SU-DHL-6 (cell line): ENCODE data around the gene COL4A2.

Source experiments
- H2AFZ ChIP-seq: fragments of 200-600 bp; sonication (generic); 2 replicates; pipeline ENCODE4 v1.6.1; 2014; ENCODE audit warnings: low read depth, mild to moderate bottlenecking, moderate library complexity, mixed read lengths, antibody characterized with exemption, low read length; ENCODE audit not compliant: severe bottlenecking
- H3F3A ChIP-seq: fragments of 200-600 bp; shearing (Covaris generic); 2 replicates; pipeline ENCODE4 v1.6.0; 2016; ENCODE audit warnings: antibody characterized with exemption, mild to moderate bottlenecking; ENCODE audit not compliant: insufficient read depth
- H3K27ac ChIP-seq: fragments of 200-600 bp; sonication (generic); 2 replicates; pipeline ENCODE4 v1.5.1; 2016; ENCODE audit warnings: low read depth, mild to moderate bottlenecking, low read length, moderate library complexity, mixed read lengths
- H3K27me3 ChIP-seq: fragments of 200-600 bp; sonication (generic), shearing (Covaris generic); 2 replicates; pipeline ENCODE4 v1.6.0; 2014; ENCODE audit warnings: mild to moderate bottlenecking, low read length
- H3K36me3 ChIP-seq: fragments of 200-600 bp; sonication (generic); 2 replicates; pipeline ENCODE4 v1.6.1; 2014; ENCODE audit warnings: mild to moderate bottlenecking, low read length, mixed read lengths
- H3K4me2 ChIP-seq: fragments of 300-600, 200-600 bp; shearing (Covaris generic), sonication (generic); 2 replicates; pipeline ENCODE4 v1.6.0; 2014; ENCODE audit warnings: low read length, low read depth, mild to moderate bottlenecking; ENCODE audit not compliant: poor library complexity, severe bottlenecking
- H3K4me3 ChIP-seq: fragments of 200-600 bp; sonication (generic); 2 replicates; pipeline ENCODE4 v1.5.1; 2014; ENCODE audit warnings: antibody characterized with exemption, low read length, mild to moderate bottlenecking, mixed read lengths; ENCODE audit not compliant: insufficient read depth, poor library complexity, severe bottlenecking
- H3K79me2 ChIP-seq: fragments of 200-600 bp; sonication (generic); 2 replicates; pipeline ENCODE4 v1.6.1; 2014; ENCODE audit warnings: mild to moderate bottlenecking, low read length, moderate library complexity; ENCODE audit not compliant: insufficient read depth
- H3K9ac ChIP-seq: fragments of 200-600 bp; sonication (generic); 2 replicates; pipeline ENCODE4 v1.7.0; 2014; ENCODE audit warnings: mild to moderate bottlenecking, low read length
- H3K9me2 ChIP-seq: fragments of 200-600 bp; sonication (generic); replicated peaks from 2 replicates; pipeline ENCODE4 v1.6.1; 2014; ENCODE audit warnings: low read length; ENCODE audit not compliant: insufficient read depth
- H3K9me3 ChIP-seq: fragments of 200-600 bp; sonication (generic); 2 replicates; pipeline ENCODE4 v1.6.1; 2014; ENCODE audit warnings: low read length, mixed read lengths; ENCODE audit not compliant: insufficient read depth
- H4K20me1 ChIP-seq: fragments of 200-600 bp; sonication (generic); 2 replicates; pipeline ENCODE4 v1.6.1; 2014; ENCODE audit warnings: low read depth, mild to moderate bottlenecking, antibody characterized with exemption, low read length, moderate library complexity, mixed read lengths
- EZH2phosphoT487 ChIP-seq: fragments of 200-600 bp; sonication (generic), shearing (Covaris generic); conservative IDR thresholded peaks from 2 replicates; pipeline ENCODE4 v1.6.1; 2018; ENCODE audit warnings: mild to moderate bottlenecking, antibody characterized with exemption, low read length, moderate library complexity, mixed read lengths
- TF ChIP-seq, protein P1 (sequence below): fragments of 200-600 bp; sonication (generic); IDR thresholded peaks from one replicate; pipeline ENCODE4 v1.5.1; 2017; ENCODE audit warnings: antibody characterized with exemption, mild to moderate bottlenecking, low read length, moderate library complexity; ENCODE audit not compliant: insufficient read depth, poor library complexity, severe bottlenecking

Gene COL4A2

DNA sequence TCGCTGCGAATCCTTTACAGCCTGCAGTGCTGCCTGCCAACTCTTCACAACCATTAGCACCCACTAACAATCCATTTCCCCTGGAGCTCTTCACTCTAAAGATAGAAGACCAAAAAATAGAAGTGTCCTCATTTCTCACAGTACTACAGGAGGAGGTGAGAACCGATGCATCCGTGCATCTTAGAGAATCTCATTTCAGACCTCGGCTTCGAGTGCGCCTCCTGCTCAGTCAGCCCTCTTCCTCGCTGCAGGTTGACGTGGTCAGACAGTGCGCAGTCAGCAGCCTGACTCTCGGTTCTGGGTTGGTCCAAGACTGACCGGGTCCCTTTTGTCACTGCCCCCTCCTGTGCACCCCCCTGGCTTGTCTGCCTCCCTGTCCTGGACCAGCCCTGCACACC is 169.1 kb downstream of the COL4A2 start:
- Histone ChIP-seq H3K27me3 (no peaks in the 10 kb centered on the region), H3F3A (no peaks in the 10 kb centered on the region), H3K36me3 (no peaks in the 10 kb centered on the region), H3K27ac (no peak overlapping the region), H3K9ac (no peak overlapping the region), H3K4me2 (no peak overlapping the region), H3K9me2 (no peaks in the 10 kb centered on the region), H3K4me3 (no peak overlapping the region), H4K20me1 (no peaks in the 10 kb centered on the region), H2AFZ (no peak overlapping the region), H3K9me3 (no peaks in the 10 kb centered on the region), H3K79me2 (no peaks in the 10 kb centered on the region)
- TF ChIP-seq EZH2phosphoT487: no peak
- TF ChIP-seq, protein P1, sequence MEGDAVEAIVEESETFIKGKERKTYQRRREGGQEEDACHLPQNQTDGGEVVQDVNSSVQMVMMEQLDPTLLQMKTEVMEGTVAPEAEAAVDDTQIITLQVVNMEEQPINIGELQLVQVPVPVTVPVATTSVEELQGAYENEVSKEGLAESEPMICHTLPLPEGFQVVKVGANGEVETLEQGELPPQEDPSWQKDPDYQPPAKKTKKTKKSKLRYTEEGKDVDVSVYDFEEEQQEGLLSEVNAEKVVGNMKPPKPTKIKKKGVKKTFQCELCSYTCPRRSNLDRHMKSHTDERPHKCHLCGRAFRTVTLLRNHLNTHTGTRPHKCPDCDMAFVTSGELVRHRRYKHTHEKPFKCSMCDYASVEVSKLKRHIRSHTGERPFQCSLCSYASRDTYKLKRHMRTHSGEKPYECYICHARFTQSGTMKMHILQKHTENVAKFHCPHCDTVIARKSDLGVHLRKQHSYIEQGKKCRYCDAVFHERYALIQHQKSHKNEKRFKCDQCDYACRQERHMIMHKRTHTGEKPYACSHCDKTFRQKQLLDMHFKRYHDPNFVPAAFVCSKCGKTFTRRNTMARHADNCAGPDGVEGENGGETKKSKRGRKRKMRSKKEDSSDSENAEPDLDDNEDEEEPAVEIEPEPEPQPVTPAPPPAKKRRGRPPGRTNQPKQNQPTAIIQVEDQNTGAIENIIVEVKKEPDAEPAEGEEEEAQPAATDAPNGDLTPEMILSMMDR: no peak

DNA sequence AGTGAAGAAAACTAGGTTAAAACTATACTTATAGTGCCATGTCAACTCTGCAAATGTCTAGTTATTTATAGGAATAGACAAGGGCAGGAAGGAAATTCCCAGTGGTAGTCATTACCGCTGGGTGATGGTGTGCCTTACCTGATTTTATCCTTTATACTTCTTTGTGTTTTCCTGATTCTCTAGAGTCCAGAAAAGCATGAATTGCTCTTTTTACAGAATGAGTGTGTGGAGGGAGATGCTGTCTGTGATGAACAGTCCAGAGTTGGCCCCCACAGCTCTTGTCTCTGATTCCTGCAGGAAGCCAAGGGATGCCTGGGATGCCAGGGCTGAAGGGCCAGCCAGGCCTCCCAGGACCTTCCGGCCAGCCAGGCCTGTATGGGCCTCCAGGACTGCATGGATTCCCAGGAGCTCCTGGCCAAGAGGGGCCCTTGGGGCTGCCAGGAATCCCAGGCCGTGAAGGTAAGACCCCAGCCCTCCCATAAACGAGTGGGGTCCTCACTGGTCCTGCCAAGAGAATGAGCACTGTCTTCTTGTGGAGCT is 170.7 kb downstream of the COL4A2 start:
- TF ChIP-seq, protein P1: no peak
- TF ChIP-seq EZH2phosphoT487: no peak
- H2AFZ ChIP-seq: no peak overlapping the region
- no peak overlapping the region for H3K9ac ChIP-seq
- H4K20me1 ChIP-seq: no peaks in the 10 kb centered on the region
- H3K79me2 ChIP-seq: no peaks in the 10 kb centered on the region
- no peak overlapping the region for H3K4me2 ChIP-seq
- H3K36me3 ChIP-seq: no peaks in the 10 kb centered on the region
- no peak overlapping the region for H3K27ac ChIP-seq
- H3F3A ChIP-seq: no peaks in the 10 kb centered on the region
- H3K9me3 ChIP-seq: no peaks in the 10 kb centered on the region
- no peak overlapping the region for H3K4me3 ChIP-seq
- H3K27me3 ChIP-seq: no peaks in the 10 kb centered on the region
- H3K9me2 ChIP-seq: no peaks in the 10 kb centered on the region

DNA sequence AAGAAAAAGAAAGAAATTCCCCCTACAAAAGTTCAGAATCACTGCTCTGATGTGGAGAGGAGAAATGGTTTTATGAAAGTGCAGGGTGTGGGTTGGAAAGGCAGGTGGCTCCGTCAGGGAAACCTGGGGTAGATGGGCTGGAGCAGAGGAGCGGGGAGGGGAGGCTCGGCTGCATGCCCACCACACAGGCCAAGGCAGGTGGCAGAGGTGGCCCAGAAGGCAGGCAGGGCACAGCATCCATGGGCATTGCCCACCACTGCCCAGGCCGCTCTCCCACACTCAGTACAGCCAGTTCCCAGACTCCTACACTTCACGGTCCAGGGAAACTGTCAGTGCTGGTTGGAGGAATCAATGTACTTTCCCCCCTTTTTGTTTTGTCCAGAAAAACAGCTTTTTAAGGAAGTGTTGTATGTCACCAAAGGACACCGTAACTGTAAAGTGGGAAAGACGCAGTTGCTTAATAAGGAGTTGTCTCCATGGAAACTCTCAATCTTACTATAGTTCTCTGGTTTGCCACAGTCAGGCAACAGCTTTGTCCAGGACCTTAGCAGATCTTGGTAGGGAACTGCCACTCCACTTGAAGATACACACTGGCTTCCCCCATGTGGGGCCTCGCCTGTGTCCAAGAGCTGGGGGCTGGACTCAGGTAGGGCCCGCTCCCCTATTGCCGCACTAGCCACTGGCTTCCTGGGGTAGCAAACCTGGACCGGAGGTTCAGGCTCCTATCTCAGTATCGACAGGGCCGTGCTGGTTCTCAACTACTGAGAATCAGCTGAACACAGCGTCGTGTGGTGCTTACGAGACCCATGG is 171.5 kb downstream of the COL4A2 start:
- TF ChIP-seq, protein P1: no peak
- no peak for TF ChIP-seq EZH2phosphoT487
- no peaks in the 10 kb centered on the region for H3K27me3 ChIP-seq
- no peaks in the 10 kb centered on the region for H3K79me2 ChIP-seq
- no peak overlapping the region for H3K27ac ChIP-seq
- H3K36me3 ChIP-seq: no peaks in the 10 kb centered on the region
- H3K9me3 ChIP-seq: no peaks in the 10 kb centered on the region
- no peak overlapping the region for H3K4me2 ChIP-seq
- no peak overlapping the region for H3K9ac ChIP-seq
- no peaks in the 10 kb centered on the region for H4K20me1 ChIP-seq
- no peaks in the 10 kb centered on the region for H3F3A ChIP-seq
- H3K4me3 ChIP-seq: no peak overlapping the region
- no peak overlapping the region for H2AFZ ChIP-seq
- H3K9me2 ChIP-seq: no peaks in the 10 kb centered on the region
